Measurements from ENCODE around the gene TOB1.

TOB1 gene

DNA sequence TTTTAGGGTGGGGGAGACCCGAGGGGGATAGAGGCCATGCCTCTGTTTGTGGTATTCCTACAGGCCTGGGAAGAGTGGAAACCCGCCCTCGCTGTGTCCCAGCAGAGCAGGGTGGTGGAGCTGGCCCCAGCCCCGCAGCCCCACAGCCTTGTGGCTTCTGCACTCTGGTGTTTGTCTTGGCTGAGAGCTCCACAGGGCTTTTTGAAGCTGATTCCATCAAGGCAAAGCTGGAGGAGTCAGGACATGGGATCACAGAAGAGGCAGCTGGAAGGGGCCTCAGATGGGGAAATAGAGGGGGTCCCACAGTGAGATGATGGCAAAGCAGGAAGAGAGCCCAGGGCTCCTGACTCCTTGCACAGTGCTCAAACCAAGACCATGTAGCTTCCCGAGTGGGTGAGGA lies 35.8 kb downstream of the TOB1 start:
- DNase-seq, result no peak

DNA sequence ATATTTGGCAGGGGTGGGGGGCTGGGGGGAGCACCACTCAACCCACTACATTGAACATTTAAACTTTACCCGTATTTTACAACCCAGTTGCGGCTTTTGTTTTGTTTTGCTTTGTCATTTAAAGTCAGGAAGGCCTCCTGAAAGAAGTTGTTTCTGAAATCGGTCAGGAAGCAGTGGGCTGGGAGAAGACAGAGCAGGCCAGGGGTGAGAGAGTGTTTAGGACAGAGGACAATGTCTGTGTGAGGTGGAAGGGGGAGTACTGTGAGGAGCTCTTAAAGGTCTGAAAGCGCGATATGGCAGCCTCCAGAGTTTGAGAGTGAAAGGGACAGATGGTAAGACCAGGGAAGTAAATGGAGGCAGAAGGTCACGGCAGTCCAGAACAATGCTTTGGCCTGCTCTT lies 36.8 kb downstream of the TOB1 start:
- DNase-seq, result no peak

DNA sequence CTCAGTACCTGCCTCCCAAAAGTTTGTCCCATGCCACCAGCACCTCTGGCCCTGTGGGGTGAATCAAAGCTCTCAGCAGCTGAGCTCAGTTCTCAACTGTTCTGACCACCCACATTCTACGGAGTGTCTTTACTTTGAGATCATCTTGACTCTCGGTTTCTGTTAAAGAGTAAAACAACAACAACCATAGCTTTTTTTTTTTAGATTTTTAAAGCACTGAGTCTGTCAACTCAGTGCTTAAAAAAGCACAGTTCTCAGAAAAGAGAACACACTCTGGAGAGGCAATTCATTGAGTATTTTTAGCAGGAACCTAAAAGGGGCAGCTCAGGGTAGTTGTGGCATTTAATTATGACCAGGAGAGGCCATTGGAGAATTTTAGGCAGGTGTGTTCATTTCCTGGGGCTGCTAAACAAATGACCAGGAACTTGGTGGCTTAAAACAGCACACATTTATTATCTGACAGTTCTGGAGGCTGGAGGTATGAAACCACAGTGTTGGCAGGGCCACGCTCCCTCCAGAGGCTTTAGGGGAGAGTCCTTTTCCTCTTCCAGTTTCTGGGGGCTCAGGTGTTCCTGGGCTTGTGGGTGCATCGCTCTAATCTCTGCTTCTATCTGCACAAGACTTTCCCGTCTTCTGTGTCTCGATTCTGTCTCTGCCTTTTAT lies 37.5 kb downstream of the TOB1 start:
- no peak for DNase-seq

DNA sequence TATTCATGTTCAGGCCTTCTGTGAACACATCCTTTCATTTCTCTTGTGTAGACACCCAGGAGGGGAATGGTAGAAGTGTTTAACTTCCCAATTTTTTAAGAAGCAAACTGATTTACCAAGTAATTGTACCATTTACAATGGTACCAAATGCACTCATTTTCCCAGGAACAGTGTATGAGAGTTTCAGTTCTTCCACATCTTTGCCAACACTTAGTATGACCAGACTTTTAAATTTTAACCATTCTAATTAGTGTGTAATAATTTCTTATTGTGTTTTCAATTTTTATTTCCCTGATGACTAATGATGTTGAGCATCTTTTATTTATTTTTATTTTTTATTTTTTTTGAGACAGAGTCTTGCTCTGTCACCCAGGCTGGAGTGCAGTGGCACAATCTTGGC lies 41.0 kb downstream of the TOB1 start:
- no peak for DNase-seq

DNA sequence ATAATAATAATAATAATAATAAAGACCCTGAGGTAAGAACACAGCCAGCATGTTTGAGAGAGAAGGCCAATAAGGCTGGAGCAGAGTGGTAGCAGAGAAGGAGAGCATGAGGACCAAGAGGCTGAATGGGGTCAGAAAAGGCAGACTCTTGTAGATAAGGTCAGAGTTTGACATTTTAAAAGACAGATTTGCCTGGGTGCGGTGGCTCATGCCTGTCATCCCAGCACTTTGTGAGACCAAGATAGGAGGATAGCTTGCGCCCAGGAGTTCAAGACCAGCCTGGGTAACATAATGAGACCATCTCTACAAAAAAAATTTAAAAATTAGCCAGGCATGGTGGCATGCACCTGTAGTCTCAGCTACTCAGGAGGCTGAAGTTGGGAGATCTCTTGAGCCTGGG lies 41.7 kb downstream of the TOB1 start:
- DNase-seq, result no peak

- DNase-seq, result no peak
Measured at GRCh38 chr17:50822550-50822949, 43.6 kb downstream of the TOB1 start.

DNA sequence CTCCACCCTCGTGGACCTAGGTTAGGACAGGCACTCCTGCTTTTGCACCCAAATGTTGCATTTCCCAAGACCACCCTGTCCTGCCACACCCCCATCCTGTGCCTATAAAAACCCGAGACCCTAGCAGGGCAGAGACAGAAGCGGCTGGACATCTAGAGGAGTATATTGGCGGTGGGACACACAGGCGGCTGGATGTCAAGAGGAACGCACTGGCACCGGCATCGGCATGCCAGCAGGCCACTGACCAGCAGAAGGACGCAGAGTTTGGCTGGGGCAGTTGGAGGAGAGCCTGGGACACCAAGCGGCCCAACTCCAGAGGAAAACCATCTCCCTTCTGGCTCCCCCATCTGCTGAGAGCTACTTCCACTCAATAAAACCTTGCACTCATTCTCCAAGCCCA lies 45.5 kb downstream of the TOB1 start:
- no peak for DNase-seq

DNA sequence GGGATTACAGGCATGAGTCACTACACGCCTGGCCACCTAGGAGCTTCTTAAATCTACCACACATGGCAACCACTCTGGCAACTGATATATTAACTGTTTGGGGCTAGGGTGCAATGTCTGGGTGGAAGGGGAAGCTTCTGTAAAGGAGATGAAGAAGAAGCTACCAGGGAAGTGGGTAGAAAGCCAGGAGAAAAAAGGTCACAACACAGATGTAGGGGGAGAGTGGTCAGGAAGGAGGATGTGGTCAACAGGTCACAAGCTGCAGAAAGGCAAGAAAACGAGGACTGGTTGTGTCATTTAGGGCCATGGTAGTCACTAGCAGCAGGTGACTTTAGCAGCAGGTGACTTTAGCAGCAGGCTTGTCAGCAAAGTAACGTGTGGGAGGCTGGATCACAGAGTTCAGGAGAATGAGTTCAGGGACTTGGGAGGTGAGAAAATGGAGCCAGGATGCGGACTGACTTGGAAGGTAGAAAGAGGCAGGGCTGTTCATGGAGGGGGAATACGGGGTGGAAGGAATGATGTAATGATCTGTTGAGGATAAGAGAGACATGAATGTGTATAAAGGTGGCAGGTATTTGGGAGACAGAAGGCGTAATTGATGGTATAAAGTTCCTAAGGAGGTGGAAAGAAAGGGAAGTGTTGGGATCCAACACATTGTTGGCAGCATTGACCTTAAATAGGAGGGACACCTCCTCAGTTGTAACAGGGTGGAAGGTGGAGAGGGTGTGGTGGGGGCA lies 47.1 kb downstream of the TOB1 start:
- no peak for DNase-seq

DNA sequence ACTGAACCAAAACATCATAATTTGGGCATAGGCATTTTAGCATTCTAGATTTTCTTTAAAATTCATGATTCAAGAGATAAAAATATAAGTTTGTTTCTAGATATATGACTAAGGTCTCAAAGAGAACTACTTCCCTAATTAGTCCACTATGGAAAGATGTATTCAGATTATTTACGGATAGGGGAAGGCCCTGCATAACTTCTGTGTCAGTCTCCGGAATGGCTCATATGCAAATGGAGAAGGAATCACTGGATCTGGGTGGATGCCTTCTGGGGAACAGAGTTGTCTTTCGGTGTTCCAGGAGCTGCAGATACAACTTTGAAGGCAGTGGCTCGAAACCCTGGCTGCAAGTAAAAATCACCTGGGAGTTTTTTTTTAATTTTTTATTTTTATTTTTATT lies 47.9 kb downstream of the TOB1 start:
- DNase-seq, result no peak

GRCh38 chr17:50817838-50818237 lies 48.3 kb downstream of the TOB1 start:
- DNase-seq, result no peak

GRCh38 chr17:50816771-50817751 lies 49.1 kb downstream of the TOB1 start:
- peak; percentile 46 for DNase-seq

GRCh38 chr17:50816271-50816670 lies 49.9 kb downstream of the TOB1 start:
- no peak for DNase-seq

GRCh38 chr17:50815400-50815799 lies 50.8 kb downstream of the TOB1 start:
- DNase-seq, result no peak

DNA sequence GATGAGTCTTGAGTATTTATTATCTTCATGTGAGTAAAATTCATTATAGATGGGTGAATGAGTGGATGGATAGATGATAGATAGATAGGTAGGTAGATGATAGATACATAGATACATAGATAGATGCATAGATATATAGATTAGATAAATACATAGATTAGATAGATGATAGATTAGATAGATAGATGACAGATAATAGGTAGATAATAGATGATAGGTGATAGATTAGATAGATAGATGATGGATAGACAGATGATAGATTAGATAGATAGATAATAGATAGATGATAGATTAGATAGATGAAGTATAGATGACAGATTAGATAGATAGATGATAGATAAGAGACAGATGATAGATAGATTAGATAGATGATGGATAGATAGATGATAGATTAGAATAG lies 52.6 kb downstream of the TOB1 start:
- no peak for DNase-seq
